Thymus (tissue), 11 donors: Measurements from ENCODE around the gene ZNF23. TPM values are rescaled to one million over a fixed set of nuclear protein-coding genes. Genes with fewer than 3 reads are reported as not detected.

Experiments
- DNase-seq, 9 donors: peaks; one replicate each; pipeline ENCODE4 v3.0.0-alpha.2; 2013; ENCODE audit warnings: low spot score in 9 of 9, low read depth in 6 of 9, missing footprints in 1 of 9
- H3K27ac ChIP-seq, 2 donors: one replicate each; pipeline ENCODE4 v1.5.1; 2013; ENCODE audit warnings: control low read depth in 1 of 2, low read depth in 1 of 2, low read length in 1 of 2, mild to moderate bottlenecking in 1 of 2, moderate library complexity in 1 of 2
- H3K27me3 ChIP-seq, 2 donors: one replicate each; pipeline ENCODE4 v1.5.1; 2013; ENCODE audit warnings: low read length in 1 of 2; ENCODE audit not compliant: control insufficient read depth in 2 of 2, insufficient read depth in 1 of 2
- H3K36me3 ChIP-seq, 2 donors: one replicate each; pipeline ENCODE4 v1.5.1; 2013; ENCODE audit warnings: low read length in 1 of 2, mild to moderate bottlenecking in 1 of 2, moderate library complexity in 1 of 2; ENCODE audit not compliant: control insufficient read depth in 2 of 2, insufficient read depth in 2 of 2
- H3K4me1 ChIP-seq, 2 donors: one replicate each; pipeline ENCODE4 v1.5.1; 2013; ENCODE audit warnings: low read length in 2 of 2; ENCODE audit not compliant: control insufficient read depth in 2 of 2, insufficient read depth in 2 of 2
- H3K4me3 ChIP-seq, 2 donors: one replicate each; pipeline ENCODE4 v1.5.1; 2013; ENCODE audit warnings: low read length in 2 of 2, control low read depth in 1 of 2, mild to moderate bottlenecking in 1 of 2
- H3K9me3 ChIP-seq, 2 donors: one replicate each; pipeline ENCODE4 v1.5.1; 2013; ENCODE audit warnings: low read length in 1 of 2, mild to moderate bottlenecking in 1 of 2; ENCODE audit not compliant: control insufficient read depth in 2 of 2, insufficient read depth in 1 of 2
- WGBS: extraction: QIAGEN DNeasy Blood & Tissue Kit; methylation state at CpG from one replicate; pipeline ENCODE4 v1.1.7; 2013; 5-methylcytosine and 5-hydroxymethylcytosine counted together
- polyA plus RNA-seq: library from polyadenylated mRNA; stranded (reverse); fragments of 200-250 nt; gene quantifications from one replicate; pipeline ENCODE4 v1.2.3, GENCODE V29; 2013
- total RNA-seq: library from RNA; stranded (reverse); fragments of 120-200 nt; gene quantifications from one replicate; pipeline ENCODE4 v1.2.4, GENCODE V29; 2013
- donor health status: healthy.

The ZNF23 gene
- total and polyA plus RNA-seq, 2 donors, result 5.3 to 13.9 TPM

DNA sequence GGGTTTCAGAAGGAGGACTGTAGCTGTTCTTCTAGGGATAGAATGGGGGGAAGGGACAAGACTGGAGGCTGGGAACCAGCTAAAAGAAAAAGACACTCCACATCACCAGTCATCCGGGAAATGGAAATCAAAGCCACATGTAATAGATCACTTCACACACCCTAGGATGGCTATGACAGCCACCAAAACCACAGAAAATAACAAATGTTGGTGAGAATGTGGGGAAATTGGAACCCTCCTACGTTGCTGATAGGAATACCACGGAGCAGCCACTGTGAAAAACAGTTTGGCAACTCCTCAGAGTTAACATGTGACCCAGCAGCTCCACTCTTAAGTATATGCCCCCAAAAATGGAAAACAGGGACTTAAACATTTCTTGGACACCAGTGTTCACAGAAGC is 22.5 kb downstream of the ZNF23 start:
- Histone ChIP-seq H3K36me3 (no peaks in the 10 kb centered on the region), H3K4me1 (no peaks in the 10 kb centered on the region), H3K4me3 (no peak overlapping the region), H3K27me3 (peaks cover 0 to 13% of the 10 kb centered on the region in 2 donors), H3K27ac (no peak overlapping the region), H3K9me3 (peaks cover 1 to 19% of the 10 kb centered on the region in 2 donors)
- 39% methylated on average over 3 of the region's 3 CpGs for WGBS
- no peak for DNase-seq

DNA sequence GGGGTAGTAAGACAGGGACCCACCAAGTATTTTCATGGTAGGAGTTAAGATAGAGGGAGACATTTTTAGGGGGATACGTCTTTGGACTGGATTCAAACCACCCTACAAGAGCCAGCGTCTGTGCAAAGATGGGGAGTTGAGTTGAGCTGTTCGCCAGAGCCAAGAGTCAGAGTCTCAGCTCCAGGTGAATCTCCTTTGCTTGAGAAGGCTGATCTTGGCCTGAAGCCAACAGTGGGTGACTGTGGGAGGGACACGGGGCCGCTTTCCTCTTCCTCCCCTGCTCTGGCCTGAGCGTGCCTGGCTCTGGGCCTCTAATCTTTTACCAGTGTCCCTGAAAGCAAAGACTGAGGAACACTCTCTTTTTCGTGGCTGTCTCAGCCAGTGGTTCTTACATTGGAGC is 25.6 kb downstream of the ZNF23 start:
- 82% methylated on average over 7 of the region's 7 CpGs for WGBS

GRCh38 chr16:71432906-71433305 is 29.1 kb downstream of the ZNF23 start:
- no peaks in the 10 kb centered on the region for H3K36me3 ChIP-seq
- no peak overlapping the region for H3K27ac ChIP-seq
- H3K9me3 ChIP-seq, result no peaks in the 10 kb centered on the region
- no peaks in the 10 kb centered on the region for H3K27me3 ChIP-seq
- WGBS, result 89% methylated on average over 6 of the region's 6 CpGs
- DNase-seq, result no peak
- no peak overlapping the region for H3K4me3 ChIP-seq
- no peaks in the 10 kb centered on the region for H3K4me1 ChIP-seq

More for the DNA sequence above, 25.6 kb downstream of the ZNF23 start:
- Histone ChIP-seq H3K27me3 (peaks cover 0 to 9% of the 10 kb centered on the region in 2 donors), H3K4me3 (no peak overlapping the region), H3K4me1 (no peaks in the 10 kb centered on the region), H3K36me3 (no peaks in the 10 kb centered on the region), H3K9me3 (peaks cover 0 to 3% of the 10 kb centered on the region in 2 donors), H3K27ac (no peak overlapping the region)
- no peak for DNase-seq

- 97% methylated on average over 9 of the region's 9 CpGs for WGBS
- H3K27me3 ChIP-seq, result peaks cover under 1 to 4% of the 10 kb centered on the region in 2 donors
- no peaks in the 10 kb centered on the region for H3K4me1 ChIP-seq
- no peaks in the 10 kb centered on the region for H3K9me3 ChIP-seq
- H3K4me3 ChIP-seq, result no peak overlapping the region
- no peaks in the 10 kb centered on the region for H3K36me3 ChIP-seq
- H3K27ac ChIP-seq, result no peak overlapping the region
- DNase-seq, result no peak
These were observed 30.1 kb downstream of the ZNF23 start for GRCh38 chr16:71431991-71432390.

DNA sequence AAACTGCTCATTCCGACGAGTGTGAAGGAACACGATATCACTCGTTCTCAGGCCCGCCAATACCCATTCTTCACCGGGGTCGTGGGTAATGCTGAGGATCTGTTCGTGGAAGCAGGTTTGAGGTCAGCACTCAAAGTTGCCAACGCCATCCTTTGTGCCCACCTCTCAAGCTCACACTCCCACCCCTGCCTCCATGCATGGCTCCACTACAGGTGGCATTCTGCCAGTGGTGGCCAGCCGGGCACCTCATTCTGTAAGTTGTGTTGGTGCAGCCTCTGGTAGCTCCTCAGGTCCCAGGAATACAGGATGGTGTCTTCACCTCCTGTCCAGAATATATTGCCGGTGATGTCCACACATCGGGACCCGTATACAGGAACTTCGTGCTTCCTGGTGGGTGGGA is 30.9 kb downstream of the ZNF23 start:
- H3K4me1 ChIP-seq, result no peaks in the 10 kb centered on the region
- no peak overlapping the region for H3K4me3 ChIP-seq
- peaks cover 8 to 12% of the 10 kb centered on the region in 2 donors for H3K27me3 ChIP-seq
- H3K36me3 ChIP-seq, result no peaks in the 10 kb centered on the region
- DNase-seq, result no peak
- no peak overlapping the region for H3K27ac ChIP-seq
- WGBS, result 91% methylated on average over 14 of the region's 14 CpGs
- H3K9me3 ChIP-seq, result no peaks in the 10 kb centered on the region

GRCh38 chr16:71430744-71431143 is 31.3 kb downstream of the ZNF23 start:
- Histone ChIP-seq H3K4me1 (no peaks in the 10 kb centered on the region), H3K4me3 (no peak overlapping the region), H3K36me3 (no peaks in the 10 kb centered on the region), H3K27ac (no peak overlapping the region), H3K9me3 (no peaks in the 10 kb centered on the region), H3K27me3 (peaks cover 13 to 16% of the 10 kb centered on the region in 2 donors)
- no peak for DNase-seq
- 90% methylated on average over 6 of the region's 6 CpGs for WGBS

DNA sequence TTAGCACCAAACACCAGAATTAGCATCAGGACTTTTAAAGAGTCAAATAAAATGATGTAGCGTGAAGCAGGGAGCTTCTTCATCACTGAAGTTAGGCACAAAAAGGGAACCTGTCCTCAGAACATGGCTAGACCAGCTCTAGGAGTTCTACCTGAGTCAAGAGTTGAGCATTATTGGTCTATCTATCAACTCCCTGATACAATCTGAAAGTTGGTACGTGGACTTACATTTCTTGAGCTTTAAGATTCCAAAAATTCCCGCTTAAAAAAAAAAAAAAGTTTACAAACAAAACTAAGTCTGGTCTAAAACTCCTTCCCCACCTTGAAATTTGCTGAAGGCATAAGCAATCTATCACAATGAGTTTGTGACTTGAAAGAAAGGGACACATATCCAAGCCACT is 32.5 kb downstream of the ZNF23 start:
- Histone ChIP-seq H3K27ac (no peak overlapping the region), H3K27me3 (peaks cover 19 to 28% of the 10 kb centered on the region in 2 donors), H3K4me1 (no peaks in the 10 kb centered on the region), H3K9me3 (no peaks in the 10 kb centered on the region), H3K36me3 (no peaks in the 10 kb centered on the region), H3K4me3 (no peak overlapping the region)
- DNase-seq, result no peak
- 88% methylated on average over 3 of the region's 3 CpGs for WGBS

GRCh38 chr16:71428883-71429282 is 33.2 kb downstream of the ZNF23 start:
- Histone ChIP-seq H3K4me1 (no peaks in the 10 kb centered on the region), H3K9me3 (no peaks in the 10 kb centered on the region), H3K36me3 (no peaks in the 10 kb centered on the region), H3K27me3 (peaks cover 22 to 35% of the 10 kb centered on the region in 2 donors), H3K4me3 (no peak overlapping the region), H3K27ac (no peak overlapping the region)
- WGBS, result 95% methylated on average over 2 of the region's 2 CpGs
- no peak for DNase-seq

DNA sequence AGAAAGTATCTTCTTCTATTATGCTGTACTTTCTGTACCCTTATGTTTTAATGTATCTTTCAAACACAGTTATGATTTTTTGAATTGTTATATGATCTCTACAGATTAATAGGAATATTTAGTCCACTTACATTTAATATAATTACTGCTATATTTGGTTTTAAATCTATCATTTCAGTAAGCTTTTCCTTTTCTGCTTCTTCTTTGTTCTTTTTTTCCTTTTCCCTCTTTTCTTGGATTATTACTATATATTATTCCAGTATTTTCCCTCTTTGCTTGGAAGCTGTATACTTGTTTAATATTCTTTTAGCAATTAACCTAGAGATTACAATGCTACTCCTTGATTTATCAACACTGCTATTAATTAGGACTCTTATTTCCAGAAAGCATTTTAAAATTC is 33.7 kb downstream of the ZNF23 start:
- Histone ChIP-seq H3K27me3 (peaks cover 22 to 36% of the 10 kb centered on the region in 2 donors), H3K4me1 (no peaks in the 10 kb centered on the region)

More for the DNA sequence above, 33.7 kb downstream of the ZNF23 start:
- no peaks in the 10 kb centered on the region for H3K9me3 ChIP-seq
- no peak overlapping the region for H3K4me3 ChIP-seq
- H3K36me3 ChIP-seq, result no peaks in the 10 kb centered on the region
- DNase-seq, result no peak
- no peak overlapping the region for H3K27ac ChIP-seq
